NOMO-1 treated with DMSO at 0.1 percent for 48 hours (cell line): ENCODE measurements around the gene PPP2R3B.
"Not testable (repeated sequence)": the region's sequence is repeated elsewhere in the genome, so short reads cannot be mapped to it uniquely, and the experiment has no call there.

Source experiments
- DNase-seq: peaks from one replicate; lab custom pipeline; 2025; ENCODE audit not compliant: unreplicated experiment; lab: John Stamatoyannopoulos, UW

The PPP2R3B gene

GRCh38 chrX:405149-405548, 18.4 kb upstream of the PPP2R3B start:
- DNase-seq, result no peak

DNA sequence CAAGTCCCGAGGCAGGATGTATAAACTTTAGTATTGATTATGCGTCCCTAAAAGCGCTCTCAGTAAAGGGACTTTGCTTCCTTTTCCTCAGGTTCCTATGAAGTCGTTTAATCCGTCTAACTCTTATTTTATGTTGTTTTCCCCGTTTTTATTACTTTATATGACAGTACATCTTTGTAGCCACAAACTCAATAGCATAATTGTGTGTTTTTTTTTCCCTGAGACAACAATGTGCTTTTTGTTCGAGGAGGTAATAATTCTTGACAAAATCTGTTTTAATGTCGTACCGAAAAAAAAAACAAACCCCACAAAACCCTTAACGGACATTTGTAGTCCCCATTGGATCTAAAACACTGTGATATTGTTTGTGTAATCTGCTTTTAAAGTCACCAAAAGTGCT, 17.9 kb upstream of the PPP2R3B start:
- no peak for DNase-seq

DNA sequence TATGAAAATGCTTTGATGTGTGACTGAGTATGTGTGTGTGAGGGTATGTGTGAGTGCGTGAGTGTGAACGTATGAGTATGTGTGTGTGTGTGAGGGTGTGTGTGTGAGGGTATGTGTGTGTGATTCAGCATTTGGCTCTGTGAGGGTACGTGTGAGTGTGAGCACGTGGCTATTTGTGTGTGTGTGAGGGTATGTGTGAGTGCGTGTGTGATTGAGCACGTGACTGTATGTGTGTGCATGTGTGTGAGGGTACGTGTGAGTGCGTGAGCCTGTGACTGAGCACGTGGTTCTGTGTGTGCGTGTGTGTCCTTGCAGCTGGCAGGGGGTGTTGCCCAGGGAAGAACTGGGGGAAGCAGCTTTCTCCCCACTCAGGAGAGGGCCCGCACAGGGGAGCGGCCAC, 16.1 kb upstream of the PPP2R3B start:
- no peak for DNase-seq

GRCh38 chrX:400258-400657, 13.6 kb upstream of the PPP2R3B start:
- no peak for DNase-seq

DNA sequence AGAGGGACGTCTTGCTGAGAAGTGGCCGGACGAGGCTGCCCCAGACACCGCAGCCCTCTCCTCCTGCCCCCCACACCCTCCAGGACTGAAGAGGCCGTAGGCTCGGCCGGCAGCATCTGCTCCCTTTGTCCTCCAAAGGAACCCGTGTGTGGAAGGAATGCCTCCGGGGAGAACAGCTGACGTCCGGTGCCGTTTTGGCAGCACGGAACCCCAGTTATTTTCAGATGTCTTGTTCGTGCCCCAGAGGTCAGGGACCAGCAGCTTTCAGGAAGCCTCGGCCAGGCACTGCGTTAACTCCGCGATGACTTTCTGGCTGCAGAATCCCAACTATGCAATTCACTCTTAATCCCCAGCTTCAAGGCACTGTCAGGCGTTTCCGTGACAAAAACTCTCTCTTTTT, 10.9 kb upstream of the PPP2R3B start:
- DNase-seq, result no peak

GRCh38 chrX:394830-395229, 8.1 kb upstream of the PPP2R3B start:
- no peak for DNase-seq

GRCh38 chrX:392575-392846, 5.8 kb upstream of the PPP2R3B start:
- DNase-seq, result no peak

GRCh38 chrX:391717-392574, 5.2 kb upstream of the PPP2R3B start:
- no peak for DNase-seq

DNA sequence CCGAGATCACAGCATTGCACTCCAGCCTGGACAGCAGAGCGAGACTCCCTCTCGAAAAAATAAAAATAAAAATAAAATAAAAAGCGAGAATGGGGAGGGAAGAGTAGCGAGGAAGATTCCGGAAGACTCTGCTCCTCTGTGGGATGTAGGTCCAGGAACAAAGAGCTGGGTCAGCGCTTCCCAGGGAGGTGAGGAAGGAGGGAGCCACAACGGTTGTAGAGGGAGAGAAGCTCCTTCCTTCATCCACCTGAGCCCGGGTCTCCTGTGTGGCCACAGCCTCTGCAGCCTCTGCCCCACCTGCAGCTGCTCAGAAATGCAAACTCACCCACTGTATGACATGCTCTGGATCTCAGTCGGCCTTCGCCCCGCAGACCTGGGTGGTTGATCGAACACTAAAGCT, 3.8 kb upstream of the PPP2R3B start:
- DNase-seq, result no peak

GRCh38 chrX:389021-389441, 2.3 kb upstream of the PPP2R3B start:
- DNase-seq, result no peak

DNA sequence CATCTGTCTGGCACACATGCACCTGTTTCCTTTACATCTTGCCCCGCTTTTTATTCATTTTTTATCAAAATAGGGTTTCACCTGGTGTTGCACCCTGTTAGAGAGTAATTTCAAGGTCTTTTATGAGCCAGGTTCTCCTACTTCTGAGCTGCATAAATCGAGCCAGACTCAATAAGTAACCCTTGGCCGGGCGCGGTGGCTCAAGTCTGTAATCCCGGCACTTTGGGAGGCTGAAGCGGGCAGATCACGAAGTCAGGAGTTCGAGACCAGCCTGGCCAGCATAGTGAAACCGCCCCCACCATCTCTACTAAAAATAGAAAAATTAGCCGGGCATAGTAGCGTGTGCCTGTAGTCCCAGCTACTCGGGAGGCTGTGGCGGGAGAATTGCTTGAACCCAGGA, 1.0 kb upstream of the PPP2R3B start:
- no peak for DNase-seq

DNA sequence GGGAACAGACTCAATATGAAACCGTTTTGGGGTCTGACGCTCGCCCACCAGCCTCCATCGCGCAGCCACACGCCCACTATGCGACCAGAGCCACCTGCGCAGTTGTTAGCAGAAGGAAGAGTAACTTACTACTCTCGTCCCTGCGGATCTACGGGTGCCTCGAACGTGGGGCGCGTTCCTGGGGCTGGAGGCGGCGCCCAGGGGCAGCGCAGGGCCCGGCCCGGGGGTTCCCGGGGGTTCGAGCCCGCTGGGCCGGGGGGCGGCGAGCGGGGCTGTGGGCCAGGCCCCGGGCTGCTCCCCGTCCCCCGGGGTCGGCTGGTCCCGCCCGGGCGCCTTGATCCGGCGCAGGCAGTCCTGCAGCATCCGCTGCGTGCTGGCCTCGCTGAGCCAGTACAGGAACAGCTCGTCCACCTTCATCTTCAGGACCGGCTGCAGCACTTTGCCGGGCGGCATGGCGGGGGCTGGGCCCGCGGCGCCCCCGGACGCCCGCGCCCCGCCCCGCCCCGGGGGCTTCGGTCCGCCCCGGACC, 404 bp downstream of the PPP2R3B start:
- DNase-seq, result no peak

DNA sequence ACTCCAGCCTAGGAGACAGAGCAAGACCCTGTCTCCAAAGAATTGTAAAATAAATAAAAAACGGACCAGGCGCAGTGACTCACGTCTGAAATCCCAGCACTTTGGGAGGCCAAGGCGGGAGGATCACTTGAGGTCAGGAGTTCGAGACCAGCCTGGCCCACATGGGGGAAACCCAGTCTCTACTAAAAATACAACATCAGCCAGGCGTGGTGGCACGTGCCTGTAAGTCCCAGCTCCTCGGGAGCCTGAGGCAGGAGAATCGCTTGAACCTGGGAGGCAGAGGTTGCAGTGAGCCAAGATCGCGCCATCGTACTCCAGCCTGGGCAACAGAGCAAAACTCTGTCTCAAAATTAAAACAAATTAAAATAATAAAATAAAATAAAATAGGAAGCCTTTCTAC, 971 bp downstream of the PPP2R3B start:
- DNase-seq, result not testable (repeated sequence)

DNA sequence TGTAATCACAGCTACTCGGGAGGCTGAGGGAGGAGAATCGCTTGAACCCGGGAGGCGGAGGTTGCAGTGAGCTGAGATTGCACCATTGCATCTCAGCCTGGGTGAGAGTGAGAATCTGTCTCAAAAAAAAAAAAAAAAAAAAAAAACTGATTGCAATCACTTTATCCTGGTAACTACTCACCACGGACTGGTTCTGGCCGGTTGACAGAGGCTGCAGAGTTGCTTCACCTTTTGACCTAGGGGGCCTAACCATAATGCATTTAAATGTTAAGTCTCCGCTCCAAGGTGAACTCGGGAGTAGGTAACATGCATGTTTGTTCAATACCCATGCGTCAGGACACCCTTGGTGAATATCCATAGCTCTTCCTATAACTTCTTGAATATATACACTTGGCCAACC, 1.8 kb downstream of the PPP2R3B start:
- no peak for DNase-seq

- no peak for DNase-seq
Measured at GRCh38 chrX:378443-378842, 8.3 kb downstream of the PPP2R3B start.

GRCh38 chrX:376206-376605, 10.5 kb downstream of the PPP2R3B start:
- DNase-seq, result not testable (repeated sequence)

GRCh38 chrX:375181-376036, 11.3 kb downstream of the PPP2R3B start:
- no peak for DNase-seq

- no peak for DNase-seq
Measured at GRCh38 chrX:374596-374995, 12.1 kb downstream of the PPP2R3B start.

GRCh38 chrX:373641-374471, 12.9 kb downstream of the PPP2R3B start:
- no peak for DNase-seq

GRCh38 chrX:372856-373640, 13.7 kb downstream of the PPP2R3B start:
- no peak for DNase-seq

- DNase-seq, result no peak
Measured at GRCh38 chrX:371907-372306, 14.8 kb downstream of the PPP2R3B start.
